ENCODE measurements around the gene XRCC2. TPM values are rescaled to one million over a fixed set of nuclear protein-coding genes. Genes with fewer than 3 reads are reported as not detected.
"Not testable (repeated sequence)": the region's sequence is repeated elsewhere in the genome, so short reads cannot be mapped to it uniquely, and the experiment has no call there.

Gene XRCC2
- total RNA-seq (2014; rRNA removed; shearing (Covaris generic)), result 10.5 and 10.9 TPM in 2 replicates
- polyA plus RNA-seq (2015; cell fraction: cytosol; rRNA removed), result 6.3 and 8.1 TPM in 2 replicates
- polyA plus RNA-seq (2015; cell fraction: nucleus; rRNA removed), result 12.3 and 17.9 TPM in 2 replicates

DNA sequence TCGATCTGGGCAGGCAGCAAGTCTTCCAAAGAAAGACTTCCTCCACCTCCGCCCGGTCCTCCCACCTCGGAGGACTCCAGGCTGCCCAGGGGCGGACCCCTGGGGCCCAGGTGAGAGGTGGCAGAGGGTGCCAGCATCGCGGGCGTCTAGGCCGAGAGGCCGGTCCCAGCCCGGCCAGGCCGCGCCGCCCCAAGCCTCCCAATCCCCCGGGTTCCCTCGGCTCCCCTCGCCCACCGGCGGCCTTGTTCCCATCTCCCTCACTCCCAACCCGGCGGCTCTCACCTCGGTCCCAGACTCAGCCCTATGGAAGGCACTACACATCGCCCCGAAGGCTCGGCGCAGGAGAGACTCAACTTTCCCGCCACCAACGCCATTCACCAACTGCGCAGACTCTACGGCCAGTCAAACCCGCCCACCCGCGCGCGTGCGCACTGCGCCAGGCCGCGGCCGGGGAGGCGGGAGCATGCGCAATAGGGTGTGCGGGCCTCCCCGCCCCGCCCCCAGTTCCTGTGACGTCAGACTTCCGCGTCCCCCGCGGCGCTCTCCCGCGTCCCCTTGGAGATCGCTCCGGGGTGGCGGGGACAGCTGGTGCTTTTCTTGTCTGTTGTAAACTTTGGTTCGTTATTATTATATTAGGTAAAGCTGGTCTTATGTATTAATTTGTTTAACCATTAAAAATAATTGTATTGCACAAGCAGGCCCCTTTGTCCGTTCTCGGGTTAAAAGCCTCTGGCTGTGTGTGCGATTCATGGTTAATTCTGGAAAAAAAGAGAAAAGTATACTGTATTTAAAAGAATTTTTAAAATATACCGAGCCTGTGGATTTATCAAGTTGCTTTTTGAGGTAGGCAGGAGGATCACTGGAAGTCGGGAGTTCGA is at the start of gene XRCC2:
TSS of gene XRCC2 (minus strand) at position 383 of the 878 bp plus-strand sequence. CDS start at position 321, 62 bp downstream.
- peak; percentile 88 for DNase-seq (ENCODE audit: low read depth)

DNA sequence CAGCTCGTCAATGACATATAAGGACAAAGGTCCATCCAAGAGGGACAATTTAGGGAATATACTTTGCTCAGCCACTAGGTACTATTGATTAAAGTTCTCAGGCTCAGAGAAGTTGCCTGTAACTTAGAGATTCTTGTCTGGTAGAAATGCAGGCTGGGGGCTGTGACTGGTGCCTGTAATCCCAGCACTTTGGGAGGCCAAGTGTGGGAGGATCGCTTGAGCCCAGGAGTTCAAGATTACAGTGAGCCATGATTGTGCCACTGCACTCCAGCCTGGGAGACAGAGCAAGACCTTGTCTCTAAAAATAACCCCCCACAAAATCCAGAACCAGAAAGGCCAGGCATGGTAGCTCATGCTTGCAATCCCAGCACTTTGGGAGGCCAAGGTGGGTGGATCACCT is 47.4 kb upstream of the XRCC2 start:
- DNase-seq (ENCODE audit: low read depth), result no peak

DNA sequence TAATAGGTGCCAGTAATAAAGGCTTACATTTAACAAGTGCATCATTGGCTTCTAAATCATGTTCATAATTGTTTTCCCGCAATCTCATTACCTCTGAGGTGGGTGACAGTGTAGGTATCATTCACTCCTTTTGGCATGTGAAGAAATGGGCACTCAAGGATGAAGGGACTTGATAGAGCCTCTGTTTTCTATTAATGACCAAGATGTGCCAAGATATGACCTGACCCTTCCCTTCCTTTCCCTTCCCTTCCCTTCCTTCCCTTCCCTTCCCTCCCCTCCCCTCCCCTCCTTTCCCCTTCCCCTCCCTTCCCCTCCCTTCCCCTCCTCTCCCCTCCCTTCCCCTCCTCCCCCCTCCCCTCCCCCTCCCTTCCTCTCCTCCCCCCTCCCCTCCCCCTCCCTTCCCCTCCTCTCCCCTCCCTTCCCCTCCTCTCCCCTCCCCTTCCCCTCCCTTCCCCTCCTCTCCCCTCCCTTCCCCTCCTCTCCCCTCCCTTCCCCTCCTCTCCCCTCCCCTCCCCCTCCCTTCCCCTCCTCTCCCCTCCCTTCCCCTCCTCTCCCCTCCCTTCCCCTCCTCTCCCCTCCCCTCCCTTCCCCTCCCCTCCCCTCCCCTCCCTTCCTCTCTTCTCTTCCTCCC is 36.6 kb upstream of the XRCC2 start:
- not testable (repeated sequence) for DNase-seq (ENCODE audit: low read depth)

DNA sequence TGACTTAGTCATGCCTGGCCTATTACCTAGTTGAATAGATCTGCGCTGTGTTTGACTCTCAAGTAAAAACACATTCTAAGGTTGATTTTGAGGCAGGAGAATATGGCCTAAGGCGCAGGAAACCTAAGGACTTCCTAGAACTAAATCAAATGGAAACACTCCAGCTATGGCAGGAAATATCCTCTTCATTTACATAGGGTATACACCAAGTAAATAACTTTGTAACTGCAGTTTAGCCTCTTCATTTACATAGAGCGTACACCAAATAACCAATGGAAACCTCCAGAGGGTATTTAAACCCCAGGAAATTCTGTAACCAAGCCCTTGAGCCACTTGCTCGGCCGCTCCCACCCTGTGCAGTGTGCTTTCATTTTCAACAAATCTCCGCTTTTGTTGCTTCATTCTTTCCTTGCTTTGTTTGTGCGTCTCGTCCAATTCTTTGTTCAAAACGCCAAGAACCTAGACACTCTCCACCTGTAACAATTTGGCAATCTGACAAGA is 35.6 kb upstream of the XRCC2 start:
- DNase-seq (ENCODE audit: low read depth), result no peak

DNA sequence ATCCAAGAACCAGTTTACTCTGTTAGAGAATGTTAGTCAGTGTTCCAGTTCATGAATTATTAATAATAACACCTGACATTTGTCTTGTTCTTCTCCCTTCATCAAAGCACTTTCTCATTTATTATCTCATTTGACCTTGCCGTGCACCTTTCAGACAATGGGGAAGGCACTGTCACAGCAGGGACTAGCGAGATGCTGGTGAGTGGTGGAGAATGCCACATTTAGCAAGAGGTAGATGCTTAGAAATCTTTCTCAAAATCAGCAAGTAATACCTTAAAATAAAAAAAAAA is 34.2 kb upstream of the XRCC2 start:
- no peak for DNase-seq (ENCODE audit: low read depth)

DNA sequence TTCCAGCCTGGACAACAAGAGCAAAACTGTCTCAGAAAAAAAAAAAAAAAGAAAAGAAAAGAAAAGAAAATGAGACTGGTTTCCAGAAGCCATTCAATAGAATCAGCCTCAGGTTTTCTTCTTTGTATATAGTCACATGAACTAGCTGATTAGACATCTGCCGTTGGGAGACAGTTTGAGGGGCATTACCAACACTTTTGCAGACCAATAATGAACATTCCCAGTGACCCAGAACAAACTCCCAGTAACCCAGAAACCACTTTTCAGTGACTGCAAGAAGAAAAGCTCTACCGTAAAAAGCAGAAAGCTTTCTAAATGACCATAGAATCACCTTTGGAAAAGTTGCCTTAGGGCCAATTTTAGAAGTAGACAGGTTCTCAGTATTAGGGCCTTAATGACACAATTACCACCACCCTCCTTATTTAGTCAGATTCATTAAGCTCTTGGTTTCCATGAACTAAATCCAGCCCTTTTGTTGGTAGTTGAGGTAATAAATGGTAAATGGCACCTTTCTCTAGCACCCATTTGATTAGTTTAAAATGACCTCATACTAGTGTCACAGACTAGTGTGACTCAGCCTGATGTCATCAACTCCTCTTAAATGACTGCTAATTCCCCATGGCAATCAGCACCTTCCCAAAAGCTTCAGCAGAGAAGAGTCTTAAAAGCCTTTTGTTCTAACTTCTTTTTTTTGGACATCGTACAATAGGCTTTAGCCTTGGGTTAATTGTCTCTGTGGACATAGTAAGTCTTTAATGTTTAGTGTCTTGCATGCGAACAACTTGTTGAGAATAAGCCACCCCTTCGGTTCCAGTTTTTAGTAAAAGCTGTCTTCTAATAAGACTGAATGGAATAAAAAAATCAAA is 33.6 kb upstream of the XRCC2 start:
- peak; percentile 41 for DNase-seq (ENCODE audit: low read depth)

DNA sequence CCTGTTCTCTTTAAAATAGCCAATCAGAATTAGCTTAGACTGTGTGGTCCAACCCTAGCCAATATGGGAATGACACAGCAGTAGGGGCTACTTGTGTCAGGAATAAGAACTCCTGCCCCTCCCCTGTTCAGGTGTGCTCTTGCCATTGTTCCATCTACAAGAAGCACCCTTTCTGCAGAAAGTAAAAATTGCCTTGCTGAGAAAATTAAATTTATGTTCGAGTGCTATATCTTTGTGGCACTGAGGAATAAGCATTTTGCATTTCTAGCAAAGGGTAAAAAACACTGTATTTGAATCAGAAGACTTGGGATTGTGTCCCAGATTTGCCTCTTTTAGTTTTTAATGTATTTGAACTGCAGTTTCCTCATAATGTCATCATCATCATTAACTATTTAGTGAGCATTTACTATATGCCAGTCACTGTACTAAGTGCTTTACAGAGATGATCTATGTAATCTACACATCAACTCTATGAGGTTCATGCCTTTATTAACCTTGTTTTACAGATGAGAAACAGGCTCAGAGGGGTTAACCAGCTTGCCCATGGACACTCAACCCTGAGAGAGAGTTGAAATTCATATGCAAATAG is 28.9 kb upstream of the XRCC2 start:
- DNase-seq (ENCODE audit: low read depth), result no peak

DNA sequence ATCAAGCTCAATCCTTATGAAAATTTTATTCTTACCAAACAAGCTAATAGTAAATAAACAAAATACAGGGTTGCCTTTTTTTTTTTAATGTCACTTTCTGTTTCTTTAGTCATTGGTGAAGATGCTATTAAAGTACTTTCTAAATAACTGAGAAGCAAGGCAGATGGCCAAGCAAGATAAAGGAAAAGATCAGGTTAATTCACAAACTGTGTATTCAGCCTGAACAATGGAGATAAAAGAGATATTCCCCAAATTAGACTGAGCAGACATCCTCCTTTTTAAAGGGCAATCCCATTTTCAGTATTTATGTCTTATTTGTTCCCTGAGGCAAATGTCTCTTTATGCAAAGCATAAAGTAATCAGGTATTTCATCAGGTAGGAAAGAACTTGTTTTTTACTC is 23.1 kb upstream of the XRCC2 start:
- DNase-seq (ENCODE audit: low read depth), result no peak

DNA sequence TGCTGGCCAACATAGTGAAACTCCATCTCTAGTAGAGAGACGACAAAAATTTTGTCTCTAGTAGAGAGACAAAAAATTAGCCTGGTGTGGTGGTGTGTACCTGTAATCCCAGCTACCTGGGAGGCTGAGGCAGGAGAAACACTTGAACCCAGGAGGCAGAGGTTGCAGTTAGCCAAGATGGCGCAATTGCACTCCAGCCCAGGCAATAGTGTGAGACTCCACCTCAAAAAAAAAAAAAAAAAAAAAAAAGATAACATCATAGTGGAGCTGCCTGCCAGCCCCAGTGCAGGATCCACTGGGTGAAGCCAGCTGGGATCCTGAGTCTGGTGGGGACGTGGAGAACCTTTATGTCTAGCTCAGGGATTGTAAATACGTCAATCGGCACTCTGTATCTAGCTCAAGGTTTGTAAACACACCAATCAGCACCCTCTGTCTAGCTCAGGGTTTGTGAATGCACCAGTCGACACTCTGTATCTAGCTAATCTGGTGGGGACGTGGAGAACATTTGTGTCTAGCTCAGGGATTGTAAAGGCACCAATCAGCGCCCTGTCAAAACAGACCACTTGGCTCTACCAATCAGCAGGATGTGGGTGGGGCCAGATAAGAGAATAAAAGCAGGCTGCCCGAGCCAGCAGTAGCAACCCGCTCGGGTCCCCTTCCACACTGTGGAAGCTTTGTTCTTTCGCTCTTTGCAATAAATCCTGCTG is 21.5 kb upstream of the XRCC2 start:
- not testable (repeated sequence) for DNase-seq (ENCODE audit: low read depth)

DNA sequence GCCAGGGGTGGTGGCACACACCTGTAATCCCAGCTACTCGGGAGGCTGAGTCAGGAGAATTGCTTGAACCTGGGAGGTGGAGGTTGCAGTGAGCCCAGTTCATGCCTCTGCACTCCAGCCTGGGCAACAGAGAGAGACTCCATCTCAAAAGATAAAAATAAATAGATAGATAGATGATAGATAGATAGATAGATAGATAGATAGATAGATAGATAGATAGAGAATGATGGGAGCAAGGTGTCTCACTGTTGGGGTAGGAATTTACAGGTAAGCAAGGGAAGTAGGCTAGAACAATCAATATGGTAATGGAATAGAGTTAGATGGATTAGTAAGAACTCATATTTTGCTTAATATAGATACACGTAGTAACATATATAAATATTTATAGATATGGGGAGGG is 16.3 kb upstream of the XRCC2 start:
- not testable (repeated sequence) for DNase-seq (ENCODE audit: low read depth)

DNA sequence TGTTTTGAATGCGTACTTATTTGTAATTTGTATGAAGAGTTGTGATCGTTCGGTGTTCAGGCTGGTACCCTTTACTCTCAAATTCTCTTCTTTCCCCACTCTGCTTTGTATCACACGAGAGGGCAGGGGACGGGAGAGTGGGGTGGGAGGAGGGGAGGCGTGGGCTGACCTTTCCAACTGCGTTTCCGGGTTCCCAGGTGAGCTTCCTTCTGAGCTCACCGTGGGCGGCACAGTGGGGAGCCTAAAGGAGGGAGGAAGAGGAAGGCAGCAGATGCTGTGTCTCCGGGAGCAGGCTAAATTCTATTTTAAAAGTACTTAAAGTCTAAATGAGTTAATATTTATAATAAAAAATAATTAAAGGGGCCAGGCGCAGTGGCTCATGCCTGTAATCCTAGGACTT is 7.4 kb upstream of the XRCC2 start:
- DNase-seq (ENCODE audit: low read depth), result no peak

DNA sequence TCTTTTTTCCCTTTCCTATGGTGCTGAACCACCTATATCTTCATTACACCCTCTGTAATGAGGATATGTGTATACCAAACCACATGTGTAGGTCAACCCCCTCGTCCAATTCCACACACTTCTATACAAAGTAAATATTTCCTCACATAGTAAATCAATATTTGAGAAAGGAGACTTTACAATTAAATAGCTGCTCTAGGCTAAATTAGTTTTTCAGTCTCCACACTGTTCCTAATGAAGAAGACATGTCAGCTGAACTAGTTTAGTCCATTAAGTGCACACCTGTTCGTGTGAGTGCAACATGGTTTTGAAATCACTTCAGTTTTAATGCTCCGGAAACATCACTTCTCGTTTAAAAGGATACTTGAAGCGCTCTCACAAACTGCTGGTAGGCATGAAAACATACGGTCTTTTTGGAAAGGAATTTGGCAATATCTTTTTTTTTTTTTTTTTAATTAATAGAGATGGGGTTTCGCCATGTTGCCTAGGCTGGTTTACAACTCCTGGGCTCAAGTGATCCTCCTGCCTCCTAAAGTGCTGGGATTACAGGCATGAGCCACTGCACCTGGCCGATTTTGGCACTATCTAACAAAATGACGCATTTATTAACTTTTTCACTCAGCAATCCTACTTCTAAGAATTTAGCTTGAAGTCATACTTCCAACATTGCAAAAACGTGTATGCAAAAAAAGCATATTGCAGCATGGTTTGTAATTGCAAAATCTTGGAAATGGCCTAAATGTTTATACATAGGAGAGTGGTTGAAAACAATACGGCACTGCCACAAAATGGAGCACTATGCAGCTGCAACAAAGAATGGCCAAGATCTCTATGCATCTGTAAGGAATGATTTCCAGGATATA is 2.1 kb upstream of the XRCC2 start:
- no peak for DNase-seq (ENCODE audit: low read depth)

DNA sequence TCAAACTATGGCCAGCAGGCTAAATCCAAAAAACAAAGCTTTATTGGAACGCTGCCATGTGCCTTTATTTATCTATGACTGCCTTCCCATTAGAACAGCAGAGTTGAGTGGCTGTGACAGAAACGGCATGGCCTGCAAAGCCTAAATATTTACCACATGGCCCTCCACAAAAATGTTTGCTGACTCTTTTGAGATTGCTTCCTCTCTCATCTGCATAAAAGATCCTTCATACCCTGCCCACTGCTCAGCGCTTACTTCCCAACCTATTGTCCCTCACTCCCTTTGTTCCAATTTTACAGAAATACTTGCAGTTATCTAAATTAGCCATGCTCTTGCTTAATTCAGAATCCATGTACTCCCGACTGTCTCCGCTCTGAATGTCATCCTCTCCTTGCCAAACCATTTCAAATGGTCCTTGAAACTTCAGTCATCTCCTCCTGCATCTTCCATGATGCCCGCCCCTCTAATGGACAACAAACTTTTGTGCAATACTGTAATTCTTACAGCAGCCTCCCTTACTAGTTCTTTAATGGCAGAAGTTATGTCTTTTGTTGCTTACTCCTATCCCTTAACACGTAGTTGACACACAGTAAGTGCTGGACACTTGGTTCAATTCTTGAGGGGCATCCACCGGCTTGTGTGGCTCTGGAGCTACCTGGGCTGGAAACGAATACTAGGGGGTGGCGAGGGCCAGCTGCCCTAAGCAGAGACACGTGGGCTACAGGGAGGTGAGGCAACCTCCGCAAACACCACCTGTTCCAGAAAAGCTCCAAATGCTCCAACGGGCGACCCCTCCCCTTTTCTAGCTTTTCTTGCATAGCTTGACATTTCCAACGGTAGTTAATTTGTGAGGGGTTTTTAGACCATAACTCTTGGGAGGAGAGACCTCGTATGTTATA is 832 bp downstream of the XRCC2 start:
- peak; percentile 38 for DNase-seq (ENCODE audit: low read depth)

DNA sequence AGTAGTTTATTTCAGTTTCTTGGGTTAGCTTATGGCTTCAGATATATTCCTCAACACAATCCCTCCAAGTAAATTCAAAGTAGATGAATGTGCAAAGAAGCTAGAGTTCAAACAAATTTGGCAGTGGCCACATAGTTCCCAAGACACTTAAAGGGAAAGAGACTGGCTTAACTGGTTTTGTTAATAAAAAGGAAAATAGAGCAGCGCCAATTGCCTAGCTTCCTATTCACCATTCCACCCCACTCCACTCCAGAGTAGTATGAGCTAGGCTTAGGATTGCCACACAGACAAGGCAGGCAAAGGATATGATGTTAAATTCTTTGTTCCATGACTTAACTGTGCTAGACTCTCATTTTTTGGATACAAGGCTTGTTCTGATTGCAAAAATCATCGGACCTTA is 2.0 kb downstream of the XRCC2 start:
- DNase-seq (ENCODE audit: low read depth), result no peak

DNA sequence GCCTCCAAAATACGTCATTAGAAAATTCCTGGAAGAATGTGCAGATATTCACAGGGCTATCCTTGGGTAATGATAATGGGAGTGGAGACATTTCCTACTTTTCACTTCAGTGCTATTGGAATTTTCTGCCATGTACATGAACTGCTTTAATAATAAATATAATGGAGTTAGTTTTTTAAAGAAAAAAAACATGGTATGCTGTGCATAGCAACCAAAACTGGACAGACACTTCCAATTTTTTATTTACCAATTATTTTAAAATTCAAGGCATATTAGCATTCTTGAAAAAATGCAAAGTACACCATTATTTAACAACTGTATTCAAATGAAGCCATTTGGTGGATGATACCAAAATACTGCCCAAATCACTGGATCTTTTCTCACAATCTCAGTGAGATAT is 3.3 kb downstream of the XRCC2 start:
- no peak for DNase-seq (ENCODE audit: low read depth)

DNA sequence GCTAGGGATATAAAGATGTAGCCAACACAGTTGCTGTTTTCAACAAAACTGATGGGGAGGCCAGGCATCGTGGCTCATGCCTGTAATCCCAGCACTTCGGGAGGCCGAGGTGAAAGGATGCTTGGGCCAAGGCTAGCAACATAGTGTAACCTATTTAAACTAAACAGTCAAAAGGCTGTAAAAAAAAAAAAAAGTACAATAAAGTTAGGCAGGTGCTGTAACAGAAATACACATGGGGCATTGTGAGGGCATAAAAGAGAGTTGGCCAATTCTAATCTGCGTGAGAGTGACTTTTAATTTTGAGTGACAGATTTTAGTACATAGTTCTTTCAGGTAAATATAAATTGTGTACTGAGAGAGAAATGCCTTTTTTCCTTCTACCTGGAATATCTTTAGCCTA is 6.2 kb downstream of the XRCC2 start:
- DNase-seq (ENCODE audit: low read depth), result no peak

DNA sequence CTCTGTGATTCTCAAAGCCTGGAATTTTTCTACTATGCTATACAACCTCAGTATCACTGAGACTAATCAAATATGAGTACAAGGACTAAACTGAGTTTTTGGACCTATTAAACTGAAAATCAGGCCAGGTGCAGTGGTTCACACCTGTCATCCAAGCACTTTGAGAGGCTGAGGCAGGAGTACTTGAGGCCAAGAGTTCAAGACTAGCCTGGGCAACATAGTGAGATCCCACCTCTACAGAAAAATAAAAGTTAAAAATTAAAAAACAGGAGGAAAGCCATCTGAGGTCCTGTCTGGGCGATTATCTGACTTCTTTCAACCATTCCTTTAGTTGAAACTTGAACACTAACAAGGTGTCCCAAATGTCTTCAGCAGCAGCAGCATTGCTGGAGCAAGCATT is 7.0 kb downstream of the XRCC2 start:
- DNase-seq (ENCODE audit: low read depth), result no peak

DNA sequence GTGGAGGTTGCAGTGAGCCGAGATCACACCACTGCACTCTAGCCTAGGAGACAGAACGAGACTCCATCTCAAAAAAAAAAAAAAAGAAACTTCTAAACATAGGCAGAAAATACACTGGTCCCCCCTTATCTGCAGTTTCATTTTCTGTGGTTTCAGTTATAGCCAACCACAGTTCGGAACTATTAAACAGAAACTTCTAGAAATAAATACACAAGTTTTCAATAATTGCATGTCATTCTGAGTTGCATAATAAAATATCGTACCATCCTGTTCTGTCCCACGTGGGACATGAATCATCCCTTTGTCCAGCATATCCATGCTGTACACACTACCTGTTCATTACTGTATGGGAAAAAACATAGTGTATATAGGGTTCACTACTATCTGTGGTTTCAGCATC is 8.0 kb downstream of the XRCC2 start:
- DNase-seq (ENCODE audit: low read depth), result no peak

DNA sequence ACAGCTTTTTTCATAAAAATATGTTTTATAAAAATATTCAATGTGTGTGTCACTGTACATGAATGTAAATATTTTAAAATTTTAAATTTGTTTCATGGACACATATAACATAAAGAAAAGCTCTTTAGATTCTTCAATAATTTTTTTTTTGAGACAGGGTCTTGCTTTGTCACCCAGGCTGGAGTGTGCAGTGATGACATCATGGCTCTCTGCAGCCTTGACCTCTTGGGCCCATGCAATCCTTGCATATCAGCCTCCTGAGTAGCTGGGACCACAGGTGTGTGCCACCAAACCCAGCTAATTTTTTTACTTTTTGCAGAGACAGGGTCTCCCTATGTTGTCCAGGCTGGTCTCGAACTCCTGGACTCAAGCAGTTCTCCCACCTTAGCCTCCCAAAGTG is 9.9 kb downstream of the XRCC2 start:
- DNase-seq (ENCODE audit: low read depth), result no peak

Measured in HT1080 (cell line).